Measurements from ENCODE around the gene TRIM2. TPM values are rescaled to one million over a fixed set of nuclear protein-coding genes. Genes with fewer than 3 reads are reported as not detected.
A peak's percentile ranks its signal among the peaks of the same experiment; 100 is the strongest.

The TRIM2 gene
- total RNA-seq, 2 donors from 2014 or later = 54.5 to 70.4 TPM

- TF ChIP-seq CTCF (IDR thresholded peaks at IDR 0.05) (no peak), POLR2AphosphoS5 (IDR thresholded peaks at IDR 0.05) (no peak), POLR2A (IDR thresholded peaks at IDR 0.05) (no peak)
- Histone ChIP-seq H3K27ac (peak overlapping the region; percentile 87 to 89), H3K4me1 (replicated peaks) (no peaks in the 10 kb centered on the region), H3K27me3 (replicated peaks; ENCODE audit: insufficient read depth) (no peaks in the 10 kb centered on the region), H3K9me3 (no peaks in the 10 kb centered on the region), H3K36me3 (no peaks in the 10 kb centered on the region), H3K4me3 (peak overlapping the region; percentile 52 to 59)
- DNase-seq (ENCODE audit: low spot score) = no peak
- 1% methylated on average over 9 of the region's 9 CpGs for WGBS
- intact Hi-C loops (cut with DNase I) = loop anchor here (10.0 kb wide), 1 partner anchor 241 kb away; the partner anchor contains the start of gene TMEM131L
Observed at GRCh38 chr4:153223427-153223801, 19.2 kb downstream of the TRIM2 start.

GRCh38 chr4:153223930-153224329 lies 19.7 kb downstream of the TRIM2 start:
- DNase-seq (ENCODE audit: low spot score) = no peak
- WGBS = 3% methylated on average over 1 of the region's 1 CpG
- intact Hi-C loops (cut with DNase I) = loop anchor here (10.0 kb wide), 1 partner anchor 241 kb away; the partner anchor contains the start of gene TMEM131L

GRCh38 chr4:153224474-153224873 lies 20.2 kb downstream of the TRIM2 start:
- Histone ChIP-seq H3K36me3 (no peaks in the 10 kb centered on the region), H3K9me3 (no peaks in the 10 kb centered on the region), H3K27me3 (replicated peaks; ENCODE audit: insufficient read depth) (no peaks in the 10 kb centered on the region), H3K27ac (no peak overlapping the region), H3K4me1 (replicated peaks) (no peaks in the 10 kb centered on the region), H3K4me3 (no peak overlapping the region)
- WGBS = 89% methylated on average over 1 of the region's 1 CpG
- intact Hi-C loops (cut with DNase I) = loop anchor here (10.0 kb wide), 1 partner anchor 240 kb away; the partner anchor contains the start of gene TMEM131L
- DNase-seq (ENCODE audit: low spot score) = no peak
- TF ChIP-seq POLR2AphosphoS5 (IDR thresholded peaks at IDR 0.05) (no peak), POLR2A (IDR thresholded peaks at IDR 0.05) (no peak), CTCF (IDR thresholded peaks at IDR 0.05) (no peak)

More at GRCh38 chr4:153223930-153224329, 19.7 kb downstream of the TRIM2 start:
- no peaks in the 10 kb centered on the region for H3K9me3 ChIP-seq
- H3K27ac ChIP-seq = peak overlapping the region; percentile 87 to 89
- TF ChIP-seq POLR2A (IDR thresholded peaks at IDR 0.05) (no peak), POLR2AphosphoS5 (IDR thresholded peaks at IDR 0.05) (peak; percentile 19)
- no peaks in the 10 kb centered on the region for H3K4me1 ChIP-seq (replicated peaks)
- H3K4me3 ChIP-seq = peak overlapping the region; percentile 52 to 59
- no peaks in the 10 kb centered on the region for H3K27me3 ChIP-seq (replicated peaks; ENCODE audit: insufficient read depth)
- H3K36me3 ChIP-seq = no peaks in the 10 kb centered on the region

- DNase-seq (ENCODE audit: low spot score) = no peak
- H3K36me3 ChIP-seq = no peaks in the 10 kb centered on the region
- TF ChIP-seq CTCF (IDR thresholded peaks at IDR 0.05) = no peak
- TF ChIP-seq POLR2AphosphoS5 (IDR thresholded peaks at IDR 0.05) = no peak
- TF ChIP-seq POLR2A (IDR thresholded peaks at IDR 0.05) = no peak
- H3K4me3 ChIP-seq = no peak overlapping the region
- no peaks in the 10 kb centered on the region for H3K9me3 ChIP-seq
- H3K27me3 ChIP-seq (replicated peaks; ENCODE audit: insufficient read depth) = no peaks in the 10 kb centered on the region
- intact Hi-C loops (cut with DNase I) = loop anchor here (10.0 kb wide), 1 partner anchor 237 kb away; the partner anchor contains the start of gene TMEM131L
- H3K27ac ChIP-seq = no peak overlapping the region
- 94% methylated on average over 7 of the region's 7 CpGs for WGBS
- no peaks in the 10 kb centered on the region for H3K4me1 ChIP-seq (replicated peaks)
Observed at GRCh38 chr4:153227469-153228075, 23.3 kb downstream of the TRIM2 start.

- Histone ChIP-seq H3K27me3 (replicated peaks; ENCODE audit: insufficient read depth) (no peaks in the 10 kb centered on the region), H3K4me3 (no peak overlapping the region), H3K4me1 (replicated peaks) (no peaks in the 10 kb centered on the region), H3K9me3 (no peaks in the 10 kb centered on the region), H3K27ac (no peak overlapping the region), H3K36me3 (no peaks in the 10 kb centered on the region)
- TF ChIP-seq POLR2AphosphoS5 (IDR thresholded peaks at IDR 0.05) = no peak
- no peak for TF ChIP-seq POLR2A (IDR thresholded peaks at IDR 0.05)
- TF ChIP-seq CTCF (IDR thresholded peaks at IDR 0.05) = no peak
- DNase-seq (ENCODE audit: low spot score) = no peak
- WGBS = 84% methylated on average over 6 of the region's 6 CpGs
- intact Hi-C loops (cut with DNase I) = loop anchor here (10.0 kb wide), 1 partner anchor 236 kb away; the partner anchor contains the start of gene TMEM131L
Observed at GRCh38 chr4:153228512-153229140, 24.4 kb downstream of the TRIM2 start.

All from prostate gland (tissue), 2 donors.